Measurements from ENCODE around the gene SCYL1. TPM values are rescaled to one million over a fixed set of nuclear protein-coding genes. Genes with fewer than 3 reads are reported as not detected.

The SCYL1 gene
- total and polyA plus RNA-seq, 12 donors, result 52.3 to 395 (median 148) TPM

DNA sequence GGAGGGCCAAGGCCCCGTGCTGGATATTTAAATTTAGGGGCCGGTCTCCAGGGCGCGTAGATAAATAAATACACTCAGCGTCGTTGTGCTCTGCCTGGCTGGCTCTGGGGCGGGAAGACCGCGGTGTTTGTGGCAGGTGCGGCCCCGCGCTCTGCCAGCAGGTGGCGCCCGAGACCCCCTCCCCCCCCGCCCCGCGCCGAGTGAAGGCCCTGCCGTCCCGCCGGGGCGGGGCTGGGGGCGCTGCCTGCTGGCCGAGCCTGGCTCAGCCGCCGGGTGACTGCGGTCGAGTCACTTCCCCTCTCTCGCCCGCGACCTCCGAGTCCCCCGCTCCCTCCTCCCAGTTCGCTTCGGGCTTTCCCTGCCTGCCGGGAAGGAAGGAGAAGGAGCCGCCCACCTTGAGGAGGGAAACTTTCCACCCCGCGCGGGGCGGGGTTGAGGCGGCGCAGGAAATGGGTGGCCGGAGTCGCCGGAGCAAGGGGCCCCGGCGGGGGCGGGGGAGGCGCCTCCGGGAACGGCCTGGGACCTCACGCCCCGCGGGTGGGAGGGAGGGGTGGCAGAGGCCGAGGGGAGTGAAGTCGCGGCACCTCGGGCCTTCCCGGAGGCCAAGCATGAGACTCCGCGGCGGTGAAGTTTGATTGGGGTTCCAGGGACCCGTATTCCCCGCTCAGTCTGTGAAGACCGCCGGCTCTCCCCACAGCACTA, 49.4 kb downstream of the SCYL1 start:
- intact Hi-C loops (cut with DNase I), result loop anchor here in 1 of 2 donors (5.0 kb wide), 1 partner anchor 38 kb away; the partner anchor contains the start of gene MAP3K11
- TF ChIP-seq, protein P1, sequence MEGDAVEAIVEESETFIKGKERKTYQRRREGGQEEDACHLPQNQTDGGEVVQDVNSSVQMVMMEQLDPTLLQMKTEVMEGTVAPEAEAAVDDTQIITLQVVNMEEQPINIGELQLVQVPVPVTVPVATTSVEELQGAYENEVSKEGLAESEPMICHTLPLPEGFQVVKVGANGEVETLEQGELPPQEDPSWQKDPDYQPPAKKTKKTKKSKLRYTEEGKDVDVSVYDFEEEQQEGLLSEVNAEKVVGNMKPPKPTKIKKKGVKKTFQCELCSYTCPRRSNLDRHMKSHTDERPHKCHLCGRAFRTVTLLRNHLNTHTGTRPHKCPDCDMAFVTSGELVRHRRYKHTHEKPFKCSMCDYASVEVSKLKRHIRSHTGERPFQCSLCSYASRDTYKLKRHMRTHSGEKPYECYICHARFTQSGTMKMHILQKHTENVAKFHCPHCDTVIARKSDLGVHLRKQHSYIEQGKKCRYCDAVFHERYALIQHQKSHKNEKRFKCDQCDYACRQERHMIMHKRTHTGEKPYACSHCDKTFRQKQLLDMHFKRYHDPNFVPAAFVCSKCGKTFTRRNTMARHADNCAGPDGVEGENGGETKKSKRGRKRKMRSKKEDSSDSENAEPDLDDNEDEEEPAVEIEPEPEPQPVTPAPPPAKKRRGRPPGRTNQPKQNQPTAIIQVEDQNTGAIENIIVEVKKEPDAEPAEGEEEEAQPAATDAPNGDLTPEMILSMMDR (IDR thresholded peaks at IDR 0.05), result peak; percentile 38 to 98 (median 80)
- no peak for TF ChIP-seq POLR2A (IDR thresholded peaks at IDR 0.05)
- peaks cover 44 to 59% of the 10 kb centered on the region in 2 donors for H3K4me1 ChIP-seq (replicated peaks in 1 of 2)
- H3K36me3 ChIP-seq (replicated peaks in 1 of 2), result peaks cover 0 to 3% of the 10 kb centered on the region in 2 donors
- peak overlapping the region in 4 of 5 donors; percentile 67 to 96 (median 82) for H3K27ac ChIP-seq
- no peaks in the 10 kb centered on the region for H3K9me3 ChIP-seq (replicated peaks in 1 of 3)
- H3K4me3 ChIP-seq, result peak overlapping the region in 2 of 4 donors; percentile 24 to 63
- 1 to 10% (median 1%) methylated on average over 2 to 66 of the region's 67 CpGs; no CpG with 5 or more reads in 1 of the 4 donors for WGBS, 4 donors
- no peaks in the 10 kb centered on the region for H3K27me3 ChIP-seq
- peak; percentile 89 to 97 (median 93) for DNase-seq

GRCh38 chr11:65574811-65575567, 50.1 kb downstream of the SCYL1 start:
- intact Hi-C loops (cut with DNase I), result loop anchor here in 1 of 2 donors (5.0 kb wide), 1 partner anchor 37 kb away; the partner anchor contains the start of gene MAP3K11
- Histone ChIP-seq H3K9me3 (replicated peaks in 1 of 3) (no peaks in the 10 kb centered on the region), H3K36me3 (replicated peaks in 1 of 2) (peaks cover 0 to 9% of the 10 kb centered on the region in 2 donors), H3K27ac (peak overlapping the region in 4 of 5 donors; percentile 67 to 96 (median 82)), H3K27me3 (no peaks in the 10 kb centered on the region), H3K4me3 (peak overlapping the region in 2 of 4 donors; percentile 24 to 63), H3K4me1 (replicated peaks in 1 of 2) (peaks cover 41 to 57% of the 10 kb centered on the region in 2 donors)
- 15 to 60% (median 26%) methylated on average over 4 to 28 of the region's 28 CpGs for WGBS, 4 donors
- peak in 4 of 7 donors; percentile 45 to 80 (median 58) for DNase-seq
- TF ChIP-seq, protein P1 (IDR thresholded peaks at IDR 0.05), result no peak
- TF ChIP-seq POLR2A (IDR thresholded peaks at IDR 0.05), result no peak

- H3K4me3 ChIP-seq, result peak within 1 kb of the TSS; percentile 16 to 63 (median 26)
- TF ChIP-seq, protein P1 (IDR thresholded peaks at IDR 0.05), result no peak
- no peak for TF ChIP-seq POLR2A (IDR thresholded peaks at IDR 0.05)
- no peaks in the 10 kb centered on the region for H3K9me3 ChIP-seq (replicated peaks in 1 of 3)
- DNase-seq, result peak; percentile 60 to 76 (median 66)
- H3K4me1 ChIP-seq (replicated peaks in 1 of 2), result peaks cover 39 to 57% of the 10 kb centered on the region in 2 donors
- H3K27ac ChIP-seq, result peak within 1 kb of the TSS; percentile 11 to 96 (median 79)
- no peaks in the 10 kb centered on the region for H3K27me3 ChIP-seq
- WGBS, 4 donors, result 0 to 2% (median 1%) methylated on average over 4 to 69 of the region's 69 CpGs
- peaks cover 0 to 16% of the 10 kb centered on the region in 2 donors for H3K36me3 ChIP-seq (replicated peaks in 1 of 2)
- intact Hi-C loops (cut with DNase I), result no loop called here
Observed at GRCh38 chr11:65575568-65576231, 50.8 kb downstream of the SCYL1 start, which contains the start of gene EHBP1L1. Gene EHBP1L1 (plus strand): TSS chr11:65576053. CDS start chr11:65576303, 250 bp downstream.
